Measurements from ENCODE around the gene ZNF594.

- TF ChIP-seq EP300 (IDR thresholded peaks at IDR 0.05) (no peak), CTCF (IDR thresholded peaks at IDR 0.05) (no peak), POLR2A (IDR thresholded peaks at IDR 0.05) (no peak)
Observed at GRCh38 chr17:5203178-5203907, 11.7 kb upstream of the ZNF594 start.
